DOHH2 (cell line): Measurements from ENCODE around the gene GLOD5.

Source experiments
- CTCF ChIP-seq: fragments of 200-600 bp; sonication (generic); IDR thresholded peaks from one replicate; pipeline ENCODE4 v1.5.1; 2014; ENCODE audit warnings: antibody characterized with exemption, mild to moderate bottlenecking, low read depth, low read length; ENCODE audit not compliant: poor library complexity, severe bottlenecking
- EZH2phosphoT487 ChIP-seq: fragments of 200-600 bp; sonication (generic); IDR thresholded peaks from 2 replicates; pipeline ENCODE4 v1.6.1; 2017; ENCODE audit warnings: borderline replicate concordance, mild to moderate bottlenecking, antibody characterized with exemption, low read length, moderate library complexity, mixed read lengths

GRCh38 chrX:48749182-48749581, 12.4 kb upstream of the GLOD5 start:
- no peak for TF ChIP-seq CTCF
- TF ChIP-seq EZH2phosphoT487 = no peak
